ENCODE measurements around the gene SMIM38.

GRCh38 chr11:69203381-69203780 lies 47.6 kb downstream of the SMIM38 start:
- no peak for TF ChIP-seq CTCF (IDR thresholded peaks at IDR 0.05)
- no peak for TF ChIP-seq POLR2A (IDR thresholded peaks at IDR 0.05)

All from lower leg skin (tissue), 3 donors.